ENCODE measurements around the gene GCM1.

DNA sequence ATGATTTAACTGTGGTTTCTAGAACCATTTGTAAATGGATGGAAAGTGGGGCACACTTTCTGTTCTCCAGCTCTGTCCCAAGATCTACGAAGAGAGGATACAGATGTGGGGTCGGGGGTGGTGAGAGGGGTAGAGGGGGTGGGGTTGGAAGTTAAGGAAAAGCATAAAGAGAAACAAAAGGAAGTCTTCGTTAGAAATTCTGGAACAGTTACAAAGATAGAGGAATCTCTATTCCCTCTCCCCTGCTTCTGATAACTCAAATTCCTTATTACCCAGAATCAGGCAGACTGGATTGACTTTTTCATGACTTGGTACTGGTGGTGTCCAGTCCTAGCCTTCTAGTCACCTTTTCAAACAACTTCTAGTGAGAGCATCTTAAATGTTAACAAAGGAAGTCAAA lies 4.9 kb downstream of the GCM1 start:
- TF ChIP-seq, protein P1, sequence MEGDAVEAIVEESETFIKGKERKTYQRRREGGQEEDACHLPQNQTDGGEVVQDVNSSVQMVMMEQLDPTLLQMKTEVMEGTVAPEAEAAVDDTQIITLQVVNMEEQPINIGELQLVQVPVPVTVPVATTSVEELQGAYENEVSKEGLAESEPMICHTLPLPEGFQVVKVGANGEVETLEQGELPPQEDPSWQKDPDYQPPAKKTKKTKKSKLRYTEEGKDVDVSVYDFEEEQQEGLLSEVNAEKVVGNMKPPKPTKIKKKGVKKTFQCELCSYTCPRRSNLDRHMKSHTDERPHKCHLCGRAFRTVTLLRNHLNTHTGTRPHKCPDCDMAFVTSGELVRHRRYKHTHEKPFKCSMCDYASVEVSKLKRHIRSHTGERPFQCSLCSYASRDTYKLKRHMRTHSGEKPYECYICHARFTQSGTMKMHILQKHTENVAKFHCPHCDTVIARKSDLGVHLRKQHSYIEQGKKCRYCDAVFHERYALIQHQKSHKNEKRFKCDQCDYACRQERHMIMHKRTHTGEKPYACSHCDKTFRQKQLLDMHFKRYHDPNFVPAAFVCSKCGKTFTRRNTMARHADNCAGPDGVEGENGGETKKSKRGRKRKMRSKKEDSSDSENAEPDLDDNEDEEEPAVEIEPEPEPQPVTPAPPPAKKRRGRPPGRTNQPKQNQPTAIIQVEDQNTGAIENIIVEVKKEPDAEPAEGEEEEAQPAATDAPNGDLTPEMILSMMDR (conservative IDR thresholded peaks at IDR 0.05; ENCODE audit: low read depth, low read length): no peak
- no peak for TF ChIP-seq EZH2 (IDR thresholded peaks at IDR 0.05; ENCODE audit: borderline replicate concordance, low read depth, low read length, poor library complexity, severe bottlenecking)
